C4-2B (cell line): Measurements from ENCODE around the gene NPPA.

Experiments
- H3K27ac ChIP-seq: fragments of 450-650 bp; 2 replicates; pipeline ENCODE4 v1.5.1; 2017
- CTCF ChIP-seq: fragments of 450-650 bp; conservative IDR thresholded peaks from 2 replicates; pipeline ENCODE4 v1.5.1; 2017; ENCODE audit warnings: mild to moderate bottlenecking
- ZFX ChIP-seq: fragments of 450-650 bp; IDR thresholded peaks from 2 replicates; pipeline ENCODE4 v1.6.1; 2017

The NPPA gene

GRCh38 chr1:11804666-11805421 lies 42.7 kb downstream of the NPPA start:
- peak overlapping the region; percentile 80 for H3K27ac ChIP-seq
- TF ChIP-seq ZFX (no peak), CTCF (no peak)

GRCh38 chr1:11803924-11804665 lies 43.5 kb downstream of the NPPA start:
- peak overlapping the region; percentile 80; the same call in 1 of the 2 replicates for H3K27ac ChIP-seq

DNA sequence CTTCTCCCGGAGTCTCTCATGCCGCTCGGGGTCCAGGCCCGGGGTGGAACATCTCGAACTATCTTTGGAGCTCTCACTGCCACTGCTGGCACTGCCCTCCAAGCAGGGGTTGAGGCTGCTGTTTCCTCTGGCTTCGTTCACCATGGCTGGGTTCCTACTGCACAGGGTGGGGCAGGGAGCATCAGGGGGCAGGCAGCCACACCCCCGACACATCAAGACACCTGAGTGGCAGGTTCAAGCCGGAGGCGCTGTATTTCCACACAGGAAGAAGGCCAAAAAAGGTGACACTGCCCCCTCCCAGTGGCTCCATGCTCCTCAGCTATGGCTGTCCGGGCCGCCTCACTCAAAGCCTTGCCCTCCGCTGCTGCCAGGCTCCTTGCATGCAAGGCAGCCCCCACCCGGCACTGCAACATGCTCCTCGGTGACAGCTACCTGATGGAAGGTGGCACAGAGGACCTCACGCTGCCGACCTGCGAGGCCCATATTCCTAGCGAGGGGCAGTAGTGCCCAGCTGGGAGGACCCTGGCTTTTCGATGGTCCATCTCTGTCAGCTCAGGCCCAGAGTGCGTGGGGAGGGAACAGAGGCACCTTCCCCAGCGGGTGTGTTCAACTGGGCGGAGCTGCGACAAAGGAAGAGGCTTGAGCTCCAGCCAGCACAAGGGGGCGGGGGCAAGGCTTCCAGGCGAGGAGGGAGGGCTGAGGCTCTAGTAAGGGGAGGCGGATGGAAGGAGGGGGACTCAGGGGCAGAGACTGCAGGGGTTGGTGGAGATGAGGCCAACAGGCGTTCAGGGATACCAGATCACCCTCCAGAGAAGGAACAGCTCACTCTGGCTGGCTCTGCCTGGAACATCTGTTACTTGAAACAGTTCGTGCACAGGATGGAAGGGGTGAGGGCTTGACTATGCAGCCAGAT lies 44.4 kb downstream of the NPPA start:
- no peak overlapping the region for H3K27ac ChIP-seq
- no peak for TF ChIP-seq CTCF
- TF ChIP-seq ZFX, result no peak

DNA sequence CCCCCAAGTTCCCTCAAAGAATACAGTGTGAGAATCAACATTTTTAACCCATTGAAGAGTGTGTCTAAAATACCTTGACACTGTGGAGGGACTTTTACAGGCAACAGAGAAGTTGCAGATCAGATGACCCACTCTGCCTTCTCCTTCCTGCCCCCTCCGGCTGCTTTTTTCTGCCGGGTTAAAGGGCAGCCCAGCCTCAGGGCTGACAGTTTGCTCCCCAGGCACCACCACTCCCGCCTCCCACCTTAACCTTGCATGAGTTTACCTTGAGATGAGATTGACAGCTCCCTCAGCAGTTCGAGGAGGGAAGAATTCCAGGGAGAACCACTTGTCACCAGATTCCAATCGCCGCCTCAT lies 45.0 kb downstream of the NPPA start:
- TF ChIP-seq CTCF (no peak), ZFX (no peak)
- H3K27ac ChIP-seq, result no peak overlapping the region

- no peak overlapping the region for H3K27ac ChIP-seq
- TF ChIP-seq ZFX (no peak), CTCF (no peak)
Observed at GRCh38 chr1:11800756-11801433, 46.7 kb downstream of the NPPA start.

- H3K27ac ChIP-seq, result no peak overlapping the region
- no peak for TF ChIP-seq CTCF
- TF ChIP-seq ZFX, result no peak
Observed at GRCh38 chr1:11800391-11800755, 47.2 kb downstream of the NPPA start.

DNA sequence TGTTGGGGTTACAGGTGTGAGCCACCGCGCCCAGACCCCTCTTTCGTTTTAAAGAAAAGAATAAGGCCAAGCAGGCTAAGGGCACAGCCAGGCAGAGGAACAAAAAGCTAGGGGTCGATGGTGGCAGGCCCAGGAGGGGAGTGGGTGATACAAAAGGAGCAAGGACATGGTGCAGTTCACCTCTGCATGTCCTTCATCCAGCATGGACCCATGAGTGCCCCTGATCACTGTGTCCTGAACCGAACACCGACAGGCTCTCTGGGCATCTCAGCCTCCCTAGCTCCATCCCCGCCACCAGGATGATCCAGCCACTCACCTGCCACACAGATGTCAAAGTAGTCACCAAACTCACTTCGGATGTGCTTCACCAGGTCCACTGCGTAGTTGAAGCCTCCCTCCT lies 47.7 kb downstream of the NPPA start:
- no peak overlapping the region for H3K27ac ChIP-seq

More for the DNA sequence above, 47.7 kb downstream of the NPPA start:
- no peak for TF ChIP-seq ZFX
- TF ChIP-seq CTCF, result no peak
